K562 (cell line): Measurements from ENCODE around the gene ZSWIM4. TPM values are rescaled to one million over a fixed set of nuclear protein-coding genes. Genes with fewer than 3 reads are reported as not detected.
"Not testable (repeated sequence)": the region's sequence is repeated elsewhere in the genome, so short reads cannot be mapped to it uniquely, and the experiment has no call there.

Source experiments
- ATAC-seq: fragments of 200-7000 bp; cut with Tn5 transposase; 3 replicates; pipeline ENCODE4 v1.9.1; 2020; ENCODE audit warnings: moderate library complexity
- BruUV-seq: library from RNA; stranded (reverse); fragments of 400-500 nt; replicated peaks from 2 replicates; lab custom pipeline; 2021; lab: Mats Ljungman, UMichigan
- CTCF ChIA-PET: fragments of 300-600 bp; formaldehyde crosslinking; extraction: SDS; loops from one replicate; lab custom pipeline; 2021; ENCODE audit warnings: low intra/inter-chr PET ratio; lab: Yijun Ruan, JAX
- POLR2A ChIA-PET: fragments of 300-600, 350-650 bp; sonication (Branson Sonifier 250); formaldehyde crosslinking; extraction: SDS; loops from one replicate; lab custom pipeline; 2021; ENCODE audit warnings: antibody characterized with exemption, inconsistent platforms; lab: Yijun Ruan, JAX
- DNase-seq, 4 experiments: peaks; one replicate each; pipeline versions ENCODE4 v3.0.0 to v3.0.0-alpha.2; 2011 to 2018; ENCODE audit warnings: low spot score in 3 of 4, mixed read lengths in 3 of 4; ENCODE audit errors: extremely low read depth in 1 of 4
- FAIRE-seq: peaks from 2 replicates; lab custom pipeline; 2011; peaks lifted over from hg19 to GRCh38; lab: Jason Lieb, UNC
- H2AFZ ChIP-seq: 2 replicates; pipeline ENCODE4 v1.6.0; 2011; ENCODE audit warnings: low read depth, low read length, control low read depth, inconsistent platforms
- H3K27ac ChIP-seq: fragments of 200-600 bp; 3 replicates; pipeline ENCODE4 v1.8.0; 2011; ENCODE audit warnings: low read depth, mild to moderate bottlenecking, control low read depth, inconsistent platforms, low read length, moderate library complexity, mixed read lengths; ENCODE audit errors: extremely low read depth
- H3K27me3 ChIP-seq, 2 experiments: fragments of 300-600 bp in 1 of 2; 2 replicates in 1 of 2; 3 replicates in 1 of 2; pipeline versions ENCODE4 v1.6.0 to v1.8.0; 2011; ENCODE audit warnings: inconsistent platforms in 2 of 2, low read length in 2 of 2, mild to moderate bottlenecking in 1 of 2, mixed read lengths in 1 of 2, moderate library complexity in 1 of 2; ENCODE audit not compliant: control insufficient read depth in 2 of 2, insufficient read depth in 2 of 2
- H3K36me3 ChIP-seq: fragments of 300-600 bp; 3 replicates; pipeline ENCODE4 v1.8.0; 2011; ENCODE audit warnings: mild to moderate bottlenecking, low read length, inconsistent platforms; ENCODE audit not compliant: control insufficient read depth, insufficient read depth
- H3K4me1 ChIP-seq, 2 experiments: fragments of 200-600 bp in 1 of 2; replicated peaks in 1 of 2; 2 replicates in 1 of 2; 3 replicates in 1 of 2; pipeline versions ENCODE4 v1.5.1 to v1.8.0; 2011; ENCODE audit warnings: inconsistent platforms in 2 of 2, low read length in 2 of 2, mild to moderate bottlenecking in 1 of 2, mixed read lengths in 1 of 2, moderate library complexity in 1 of 2; ENCODE audit not compliant: control insufficient read depth in 2 of 2, insufficient read depth in 2 of 2
- H3K4me2 ChIP-seq: 2 replicates; pipeline ENCODE4 v1.6.1; 2011; ENCODE audit warnings: low read length, control low read depth, inconsistent platforms, mixed read lengths; ENCODE audit not compliant: insufficient read depth
- H3K4me3 ChIP-seq: fragments of 200-600 bp; sonication (generic), shearing (Covaris generic); 2 replicates; pipeline ENCODE4 v1.5.1; 2016; ENCODE audit warnings: control low read depth, inconsistent platforms
- H3K79me2 ChIP-seq: fragments of 200-600 bp; 3 replicates; pipeline ENCODE4 v1.8.0; 2011; ENCODE audit warnings: low read length, inconsistent platforms; ENCODE audit not compliant: control insufficient read depth, insufficient read depth
- H3K9ac ChIP-seq, 2 experiments: 2 replicates each; pipeline versions ENCODE4 v1.6.0 to v1.6.1; 2011; ENCODE audit warnings: low read depth in 2 of 2, low read length in 2 of 2, control low read depth in 1 of 2, inconsistent platforms in 1 of 2, mild to moderate bottlenecking in 1 of 2, mixed read lengths in 1 of 2; ENCODE audit not compliant: insufficient read depth in 1 of 2
- H3K9me1 ChIP-seq: one replicate; pipeline ENCODE4 v1.6.0; 2011; ENCODE audit warnings: inconsistent platforms, mild to moderate bottlenecking, low read length, moderate library complexity; ENCODE audit not compliant: control insufficient read depth, insufficient read depth
- H3K9me3 ChIP-seq: replicated peaks from 2 replicates; pipeline ENCODE4 v1.5.1; 2011; ENCODE audit warnings: low read depth, low read length, inconsistent platforms; ENCODE audit not compliant: control insufficient read depth, insufficient read depth
- H4K20me1 ChIP-seq: replicated peaks from 2 replicates; pipeline ENCODE4 v1.6.1; 2011; ENCODE audit warnings: low read length, inconsistent platforms, mixed read lengths; ENCODE audit not compliant: control insufficient read depth, insufficient read depth
- ARID4B ChIP-seq: sonication (generic); formaldehyde crosslinking; IDR thresholded peaks from 2 replicates; pipeline ENCODE4 v1.8.0; 2022; ENCODE audit warnings: mild to moderate bottlenecking, missing genetic modification reagents
- WGBS: fragments of 100-300 bp; shearing (Covaris generic); methylation state at CpG from one replicate; pipeline ENCODE4 v1.1.6; 2016; ENCODE audit warnings: low coverage, mixed read lengths; ENCODE audit not compliant: insufficient coverage; ENCODE audit errors: missing lambda C conversion rate; 5-methylcytosine and 5-hydroxymethylcytosine counted together
- in situ Hi-C: fragments of 300-500 bp; cut with MboI; formaldehyde crosslinking; loops from 4 replicates; pipeline ENCODE4 v1.15.0; 2018; ENCODE audit warnings: inconsistent platforms, mixed read lengths
- intact Hi-C: fragments of 100-400 bp; cut with micrococcal nuclease; formaldehyde crosslinking; loops from 2 replicates; pipeline ENCODE4 v1.14.2; 2022
- polyA plus RNA-seq, 8 experiments: library from polyadenylated mRNA; depleted of rRNA in 4 of 8; stranded (reverse) in 5 of 8; unstranded in 3 of 8; fragments of >200 nt; fragmentation: Nextera tagmentation in 2 of 8; fragmentation: Illumina TruSeq in 1 of 8; extraction: Ambion mirVana in 2 of 8; extraction: Trizol in 1 of 8; gene quantifications; 2 replicates each; pipeline versions ENCODE4 v1.2.1 to v1.2.3, GENCODE V29; 2011 to 2014; ENCODE audit warnings: inconsistent platforms in 1 of 8, missing spikeins in 1 of 8
- total RNA-seq, 7 experiments: library from RNA; depleted of rRNA in 6 of 7; stranded (reverse); fragments of >200 nt in 6 of 7; fragmentation: Illumina TruSeq in 2 of 7; extraction: Trizol in 2 of 7; gene quantifications; 2 replicates each; pipeline versions ENCODE4 v1.2.1 to v1.2.3, GENCODE V29; 2011 to 2021; ENCODE audit warnings: low replicate concordance in 1 of 7

ZSWIM4 gene
- total and polyA plus RNA-seq, 9 of the 15 experiments (the other 6 are each of a cell fraction or from before 2014, with no cell fraction given), result 0.25 to 3.7 (median 0.79) TPM; not detected in 2

GRCh38 chr19:13790354-13790753, 4.9 kb upstream of the ZSWIM4 start (continued):
- no peak for TF ChIP-seq ARID4B

- H3K9ac ChIP-seq, H3K9me1 ChIP-seq, H2AFZ ChIP-seq, BruUV-seq, H3K36me3 ChIP-seq, POLR2A ChIA-PET, CTCF ChIA-PET, H3K9me3 ChIP-seq, H3K4me3 ChIP-seq, H3K4me2 ChIP-seq, DNase-seq, H3K27ac ChIP-seq, H4K20me1 ChIP-seq, in situ Hi-C loops, intact Hi-C loops, H3K79me2 ChIP-seq, H3K27me3 ChIP-seq, FAIRE-seq, ATAC-seq: not testable (repeated sequence)
- peaks cover 9 to 33% of the 10 kb centered on the region in 2 experiments; a peak in 4 of 5 replicates for H3K4me1 ChIP-seq
- WGBS, result 85% methylated on average over 9 of the region's 9 CpGs
Observed at GRCh38 chr19:13793317-13793716, 1.9 kb upstream of the ZSWIM4 start.
